Measurements from ENCODE around the gene DESI1.
"Not testable (repeated sequence)": the region's sequence is repeated elsewhere in the genome, so short reads cannot be mapped to it uniquely, and the experiment has no call there.

DESI1 gene

DNA sequence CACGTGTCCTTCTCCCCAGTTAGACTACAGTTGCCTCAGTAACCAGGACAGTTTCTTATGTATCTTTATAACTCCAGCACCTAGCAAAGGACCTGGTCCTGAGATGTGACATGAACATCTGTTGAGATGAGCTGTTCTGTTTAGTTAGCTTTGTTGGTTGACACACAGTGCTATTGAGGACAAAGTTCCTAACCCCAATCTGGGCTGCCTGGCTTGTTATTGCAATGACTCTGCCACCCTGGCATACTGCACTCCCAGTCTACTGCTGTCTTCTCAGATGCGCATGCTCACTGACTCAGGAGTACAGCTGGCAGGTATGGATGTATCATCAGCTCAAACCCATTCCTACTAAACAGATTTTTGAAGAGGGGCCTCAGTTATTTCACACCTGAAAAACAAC is 7.4 kb downstream of the DESI1 start:
- TF ChIP-seq GATA1 (IDR thresholded peaks at IDR 0.05; ENCODE audit: low read depth, low read length) (no peak), POLR2A (IDR thresholded peaks at IDR 0.05; ENCODE audit: low read length) (no peak)

DNA sequence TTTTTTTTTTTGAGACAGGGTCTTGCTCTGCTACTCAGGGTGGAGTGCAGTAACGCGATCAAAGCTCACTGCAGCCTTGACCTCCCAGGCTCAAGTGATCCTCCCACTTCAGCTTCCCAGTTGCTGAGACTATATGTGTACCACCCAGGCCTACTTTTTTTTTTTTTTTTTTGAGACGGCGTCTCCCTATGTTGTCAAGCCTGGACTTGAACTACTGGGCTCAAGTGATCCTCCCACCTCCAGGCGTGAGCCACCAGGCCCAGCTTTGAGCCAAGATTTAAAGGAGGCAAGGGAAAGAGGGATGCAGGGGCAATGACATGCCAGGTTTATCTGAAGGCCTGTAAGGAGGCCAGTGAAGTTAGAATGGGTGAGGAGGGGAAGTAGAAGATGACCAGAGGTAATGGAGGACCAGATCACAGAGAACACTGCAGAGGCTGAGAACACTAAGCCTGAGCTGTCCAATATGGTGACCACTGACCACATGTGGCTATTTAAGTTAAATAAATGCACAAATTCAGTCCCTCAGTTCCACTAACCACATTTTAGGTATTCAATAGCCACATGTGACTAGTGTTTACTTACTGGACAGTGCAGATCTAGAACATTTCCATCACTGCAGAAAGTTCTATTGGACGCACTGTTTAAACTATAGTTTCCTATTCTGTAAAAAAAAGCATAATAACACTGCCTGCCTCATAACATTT is 8.1 kb downstream of the DESI1 start:
- no peak for DNase-seq
- TF ChIP-seq POLR2A (IDR thresholded peaks at IDR 0.05; ENCODE audit: low read length), result no peak
- no peak for TF ChIP-seq GATA1 (IDR thresholded peaks at IDR 0.05; ENCODE audit: low read depth, low read length)

More for the DNA sequence above, 7.4 kb downstream of the DESI1 start:
- DNase-seq, result no peak

DNA sequence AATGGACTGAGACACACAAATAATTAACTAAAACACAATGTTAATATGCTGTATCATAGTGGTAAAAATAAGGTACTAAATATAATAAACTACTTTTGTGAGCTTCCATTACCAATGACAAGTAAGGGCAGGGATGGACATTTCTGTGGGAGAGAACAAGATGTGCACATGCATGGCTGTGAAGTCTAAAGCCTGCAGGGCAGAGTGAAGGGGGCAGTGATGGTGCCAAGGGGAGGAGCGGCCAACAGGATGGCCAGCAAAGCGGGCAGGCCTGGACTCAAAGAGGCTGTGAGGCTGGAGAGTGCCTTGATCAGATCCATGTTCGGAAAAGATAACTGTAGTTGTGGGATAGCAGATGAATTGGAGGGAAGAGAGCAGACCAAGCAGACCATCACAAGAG is 12.5 kb downstream of the DESI1 start:
- TF ChIP-seq POLR2A (IDR thresholded peaks at IDR 0.05; ENCODE audit: low read length) (no peak), GATA1 (IDR thresholded peaks at IDR 0.05; ENCODE audit: low read depth, low read length) (no peak)
- no peak for DNase-seq

DNA sequence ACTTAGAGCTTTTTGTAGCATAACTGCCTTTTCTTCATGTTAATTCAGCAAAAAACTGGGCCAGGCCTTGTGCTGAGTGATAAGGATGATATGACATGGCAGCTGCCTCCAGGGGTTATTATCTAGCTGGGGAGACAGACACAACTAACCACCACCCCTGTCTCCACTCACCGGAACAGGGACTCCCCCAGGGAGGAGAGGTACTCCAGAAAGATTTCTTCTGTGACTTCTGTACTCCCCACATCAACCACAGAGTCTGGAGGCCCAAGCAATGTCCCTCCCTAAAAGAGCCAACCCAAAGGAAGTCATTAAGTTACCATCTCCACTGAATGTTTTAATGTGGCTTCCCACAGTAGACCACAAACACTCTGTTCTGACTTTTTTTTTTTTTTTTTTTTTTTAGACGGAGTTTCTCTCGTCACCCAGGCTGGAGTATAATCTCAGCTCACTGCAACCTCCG is 16.9 kb downstream of the DESI1 start:
- peak; percentile 89 to 92 for DNase-seq
- TF ChIP-seq POLR2A (IDR thresholded peaks at IDR 0.05; ENCODE audit: low read length) (no peak), GATA1 (IDR thresholded peaks at IDR 0.05; ENCODE audit: low read depth, low read length) (no peak)

DNA sequence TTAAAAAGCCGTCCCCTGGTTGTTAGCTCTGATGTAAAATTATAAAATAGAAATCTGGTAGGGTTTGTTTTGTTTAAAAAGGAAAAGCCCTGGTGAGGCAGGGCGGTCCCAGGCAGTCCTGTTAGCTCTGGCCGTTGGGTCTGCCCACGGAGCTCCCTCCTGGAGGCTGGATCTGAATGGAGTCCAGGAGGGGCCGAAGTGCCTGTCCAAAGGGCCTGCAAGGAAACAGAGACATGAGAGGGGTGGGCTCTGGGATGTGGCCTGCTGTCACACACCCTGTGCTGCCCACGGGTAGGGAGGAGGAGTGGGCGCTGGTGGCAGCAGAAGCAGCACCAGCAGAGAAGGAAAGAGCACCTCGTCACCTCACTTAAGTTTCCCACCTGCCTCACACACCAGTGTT is 19.9 kb downstream of the DESI1 start:
- TF ChIP-seq GATA1 (IDR thresholded peaks at IDR 0.05; ENCODE audit: low read depth, low read length) (no peak), POLR2A (IDR thresholded peaks at IDR 0.05; ENCODE audit: low read length) (no peak)
- no peak for DNase-seq

DNA sequence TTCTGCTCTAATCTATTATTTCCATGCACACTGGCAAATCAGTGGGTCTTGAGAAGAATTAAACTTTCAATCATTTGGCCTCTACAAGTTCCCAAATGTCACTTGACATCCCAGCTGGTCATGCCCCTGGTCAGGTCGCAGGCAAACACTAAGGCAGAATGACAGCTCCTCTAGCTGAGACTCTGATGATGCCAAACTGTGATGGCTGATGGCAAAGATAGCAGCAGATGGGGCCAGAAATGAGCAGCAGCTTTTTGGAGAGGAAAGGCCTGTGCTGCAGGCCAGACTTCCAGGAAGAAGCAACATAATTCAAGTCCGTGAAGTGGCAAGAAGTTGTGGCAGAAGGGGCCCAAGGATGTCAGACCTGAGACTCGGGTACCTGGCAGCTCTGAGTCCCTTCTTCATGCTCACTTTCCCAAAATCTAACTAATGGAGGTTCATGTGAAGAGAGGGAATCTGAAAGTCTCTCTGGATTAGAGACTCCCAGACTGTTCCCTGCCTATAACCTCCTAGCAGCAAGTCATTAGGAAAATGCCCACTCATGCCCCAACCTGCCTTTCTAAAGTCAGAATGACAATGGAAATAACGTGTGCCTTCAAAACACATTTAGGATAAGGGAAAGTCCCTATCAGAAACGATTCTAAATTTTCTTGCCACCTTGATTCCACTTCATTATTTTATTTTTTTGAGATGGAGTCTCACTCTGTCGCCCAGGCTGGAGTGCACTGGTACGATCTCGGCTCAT is 21.8 kb downstream of the DESI1 start:
- DNase-seq, result peak; percentile 34 to 48
- TF ChIP-seq GATA1 (IDR thresholded peaks at IDR 0.05; ENCODE audit: low read depth, low read length) (no peak), POLR2A (IDR thresholded peaks at IDR 0.05; ENCODE audit: low read length) (no peak)

DNA sequence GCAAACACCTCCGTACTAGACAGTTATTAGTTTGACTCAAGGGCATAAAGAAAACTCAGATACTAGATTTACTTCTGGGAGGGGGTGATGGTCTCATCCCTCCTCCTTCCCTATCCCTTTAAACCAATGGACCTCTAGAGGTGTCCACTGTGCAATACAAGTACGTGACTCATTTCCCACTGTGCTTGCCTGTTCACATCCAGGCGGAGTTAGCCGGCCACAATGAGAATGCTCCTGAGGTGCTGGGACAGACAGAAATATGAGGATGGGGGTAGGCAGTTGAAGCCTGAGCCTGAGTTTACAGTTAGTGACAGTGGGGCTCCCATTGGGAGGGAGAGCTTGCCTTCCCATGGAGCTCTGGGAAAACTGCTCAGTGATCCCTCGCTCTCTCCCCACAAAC is 22.8 kb downstream of the DESI1 start:
- DNase-seq, result no peak
- TF ChIP-seq POLR2A (IDR thresholded peaks at IDR 0.05; ENCODE audit: low read length), result no peak
- TF ChIP-seq GATA1 (IDR thresholded peaks at IDR 0.05; ENCODE audit: low read depth, low read length), result no peak

DNA sequence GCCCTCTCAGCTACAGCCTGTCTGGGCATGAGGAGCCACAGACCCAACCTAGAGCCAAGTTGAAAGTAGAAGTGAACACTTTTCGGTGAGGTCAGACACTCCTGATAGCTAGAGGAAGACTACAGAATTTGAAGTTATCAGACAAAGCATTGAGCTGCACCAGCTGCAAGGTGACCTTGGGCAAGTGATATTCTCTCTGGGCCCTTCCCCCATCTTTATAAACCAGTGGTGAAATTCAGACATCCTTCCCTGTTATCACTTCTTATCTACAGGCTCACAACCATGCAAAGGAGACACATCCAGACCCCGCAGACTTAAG is 23.2 kb downstream of the DESI1 start:
- TF ChIP-seq POLR2A (IDR thresholded peaks at IDR 0.05; ENCODE audit: low read length) (no peak), GATA1 (IDR thresholded peaks at IDR 0.05; ENCODE audit: low read depth, low read length) (no peak)
- DNase-seq, result peak in 1 of 2 experiments; percentile 80

DNA sequence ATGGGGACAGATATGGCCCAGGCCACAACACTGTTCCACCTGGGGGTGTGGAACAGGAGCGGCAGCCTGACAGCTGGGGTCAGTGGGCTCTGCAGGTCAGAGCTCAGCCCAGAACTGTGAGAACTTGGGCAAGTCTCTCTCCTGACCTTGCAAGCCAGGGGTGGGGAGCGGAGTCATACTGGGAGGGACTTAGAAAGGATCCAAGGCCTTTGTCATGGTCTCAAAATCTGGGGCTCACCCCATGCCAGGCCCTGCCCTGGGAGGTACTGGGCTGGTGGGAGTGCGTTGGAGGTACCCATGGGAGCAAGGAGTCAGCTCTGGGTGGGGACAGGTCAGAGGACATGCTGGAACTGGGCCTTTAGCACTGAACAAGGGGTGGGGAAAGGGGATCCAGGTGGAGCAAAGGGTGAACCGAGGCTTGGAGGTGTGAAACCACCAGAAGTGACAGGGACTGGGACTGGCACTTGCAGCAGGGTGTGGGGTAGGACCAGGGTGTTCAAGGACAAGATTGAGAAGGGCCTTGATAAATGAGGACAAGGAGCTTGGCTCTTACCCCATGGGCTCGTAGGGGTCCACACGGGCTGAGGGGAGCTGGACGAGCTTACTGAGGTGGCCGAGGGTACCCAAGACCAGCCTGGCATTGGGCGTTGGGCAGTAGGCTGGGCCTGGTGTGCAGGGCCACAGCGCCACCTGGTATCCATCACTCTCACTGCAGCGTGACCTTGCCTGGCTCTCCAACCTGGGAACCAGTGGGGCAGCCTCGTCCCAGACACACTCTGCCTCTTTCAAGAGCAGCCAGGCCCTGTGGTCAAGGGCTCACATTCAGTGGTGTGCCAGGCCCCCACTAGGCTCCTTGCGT is 23.8 kb downstream of the DESI1 start:
- TF ChIP-seq POLR2A (IDR thresholded peaks at IDR 0.05; ENCODE audit: low read length), result no peak
- TF ChIP-seq GATA1 (IDR thresholded peaks at IDR 0.05; ENCODE audit: low read depth, low read length), result no peak
- peak; percentile 75 to 82 for DNase-seq

DNA sequence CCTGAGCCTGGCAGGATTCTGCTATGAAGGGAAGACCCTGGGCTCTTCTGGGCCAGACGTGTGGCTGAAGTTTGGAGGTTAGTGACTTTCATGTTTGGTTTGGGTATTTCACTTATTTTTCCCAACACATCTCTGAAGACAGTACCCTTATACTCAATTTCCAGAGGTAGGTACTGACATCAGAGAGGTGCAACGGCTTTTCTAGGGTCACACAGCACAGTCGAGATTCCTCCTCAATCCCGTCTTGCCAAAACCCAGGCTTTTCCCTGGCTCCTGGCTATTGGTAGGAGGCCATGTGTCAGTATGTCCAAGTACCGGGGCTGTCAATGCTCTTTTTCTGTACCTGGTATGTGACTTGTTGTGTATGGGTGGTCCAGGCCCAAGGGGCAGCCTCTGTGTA is 25.1 kb downstream of the DESI1 start:
- no peak for DNase-seq
- TF ChIP-seq GATA1 (IDR thresholded peaks at IDR 0.05; ENCODE audit: low read depth, low read length) (no peak), POLR2A (IDR thresholded peaks at IDR 0.05; ENCODE audit: low read length) (no peak)

DNA sequence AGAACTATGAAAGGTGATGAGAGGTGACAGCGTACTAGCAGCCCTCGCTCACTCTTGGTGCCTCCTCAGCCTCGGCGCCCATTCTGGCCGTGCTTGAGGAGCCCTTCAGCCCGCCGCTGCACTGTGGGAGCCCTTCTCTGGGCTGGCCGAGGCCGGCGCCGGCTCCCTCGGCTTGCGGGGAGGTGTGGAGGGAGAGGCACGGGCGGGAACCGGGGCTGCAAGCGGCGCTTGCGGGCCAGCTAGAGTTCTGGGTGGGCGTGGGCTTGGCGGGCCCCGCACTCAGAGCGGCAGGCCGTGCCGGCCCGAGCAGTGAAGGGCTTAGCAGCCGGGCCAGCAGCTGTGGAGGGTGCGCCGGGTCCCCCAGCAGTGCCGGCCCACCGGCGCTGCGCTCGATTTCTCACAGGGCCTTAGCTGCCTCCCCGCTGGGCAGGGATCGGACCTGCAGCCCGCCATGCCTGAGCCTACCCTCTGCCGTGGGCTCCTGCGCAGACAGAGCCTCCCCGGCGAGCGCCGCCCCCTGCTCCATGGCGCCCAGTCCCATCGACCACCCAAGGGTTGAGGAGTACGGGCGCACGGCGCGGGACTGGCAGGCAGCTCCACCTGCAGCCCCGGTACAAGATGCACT is 27.4 kb downstream of the DESI1 start:
- not testable (repeated sequence) for DNase-seq

DNA sequence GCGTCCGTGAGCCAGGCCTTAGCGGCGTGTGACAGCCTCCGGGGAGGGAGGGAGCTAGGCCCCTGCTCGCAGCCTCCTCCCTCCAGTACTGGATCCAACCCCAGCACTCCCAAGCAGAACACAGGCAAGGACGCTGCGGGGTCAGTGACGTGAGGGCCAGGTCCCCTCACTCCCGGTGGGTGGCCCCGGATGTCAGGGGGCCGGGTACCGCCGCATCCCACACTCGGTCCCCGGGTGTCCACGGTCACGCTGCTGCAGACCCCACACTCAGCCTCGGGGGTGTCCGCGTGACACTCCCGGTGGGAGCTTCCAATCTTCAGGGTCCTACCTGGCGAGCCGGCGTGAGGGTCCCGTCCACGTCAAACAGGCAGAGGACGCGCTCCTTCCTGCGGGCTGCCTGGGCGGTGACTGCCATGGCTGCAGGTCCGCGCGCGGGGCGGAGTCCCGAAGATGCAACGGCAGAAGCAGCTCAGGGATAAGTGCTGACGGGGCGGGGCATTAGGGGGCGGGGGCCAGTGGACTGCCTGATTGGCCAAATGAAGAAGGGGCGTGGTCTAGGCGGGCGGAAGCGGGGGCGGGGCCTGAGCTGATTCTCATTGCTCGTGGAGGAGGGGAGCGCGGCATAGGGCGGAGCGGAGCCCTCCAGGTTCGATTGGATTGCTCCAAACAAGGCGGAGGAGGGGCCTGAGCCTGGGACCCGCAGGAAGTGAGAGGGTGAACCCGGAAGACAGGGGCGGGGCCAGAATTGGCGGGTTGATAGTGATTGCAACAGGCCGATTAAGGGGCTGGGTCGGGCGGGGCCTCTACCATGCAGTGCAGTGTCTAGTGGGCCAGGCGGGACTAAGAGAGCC is 31.2 kb downstream of the DESI1 start, which contains the start of gene PMM1:
PMM1 (minus strand) TSS at position 450 of the 851 bp plus-strand sequence; CDS start at position 415, 35 bp downstream.
- DNase-seq, result peak; percentile 100
- TF ChIP-seq POLR2A (IDR thresholded peaks at IDR 0.05; ENCODE audit: low read length) (peak; percentile 84), GATA1 (IDR thresholded peaks at IDR 0.05; ENCODE audit: low read depth, low read length) (no peak)

DNA sequence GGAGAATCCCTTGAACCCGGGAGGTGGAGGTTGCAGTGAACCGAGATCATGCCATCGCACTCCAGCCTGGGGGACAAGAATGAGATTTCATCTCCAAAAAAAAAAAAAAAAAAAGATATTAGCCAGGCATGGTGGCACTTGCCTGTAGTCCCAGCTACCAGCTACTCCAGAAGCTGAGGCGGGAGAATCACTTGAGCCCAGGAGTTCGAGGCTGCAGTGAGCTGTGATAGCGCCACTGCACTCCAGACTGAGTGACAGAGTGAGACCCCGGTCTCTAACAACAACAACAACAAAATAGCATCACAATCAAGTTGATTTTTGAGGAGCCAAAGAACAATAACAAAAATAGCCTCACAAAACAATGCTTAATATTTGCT is 33.5 kb downstream of the DESI1 start:
- TF ChIP-seq POLR2A (IDR thresholded peaks at IDR 0.05; ENCODE audit: low read length) (no peak), GATA1 (IDR thresholded peaks at IDR 0.05; ENCODE audit: low read depth, low read length) (no peak)
- no peak for DNase-seq
